ENCODE data around the gene FAM221B.

The FAM221B gene

DNA sequence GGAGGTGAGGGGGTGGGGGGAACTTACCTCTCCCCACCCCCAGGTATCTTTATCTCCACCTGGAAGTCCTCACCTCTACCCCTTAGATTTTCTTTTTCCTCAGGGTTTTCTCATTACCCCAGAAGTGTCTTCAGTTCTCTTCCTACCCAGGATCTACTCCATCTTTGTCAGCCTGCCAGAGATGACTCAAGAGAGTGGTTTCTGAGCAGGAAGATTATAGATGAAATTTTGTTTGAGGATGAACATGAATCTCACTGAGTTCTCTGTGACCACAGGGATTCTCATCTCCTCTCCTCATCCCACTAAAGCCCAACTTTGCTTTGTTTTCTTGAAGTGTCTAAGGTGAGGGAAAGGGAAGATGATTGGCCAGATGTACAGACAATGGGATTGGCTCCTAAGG is 8.5 kb downstream of the FAM221B start:
- DNase-seq (ENCODE audit: low read depth, low spot score) = no peak

DNA sequence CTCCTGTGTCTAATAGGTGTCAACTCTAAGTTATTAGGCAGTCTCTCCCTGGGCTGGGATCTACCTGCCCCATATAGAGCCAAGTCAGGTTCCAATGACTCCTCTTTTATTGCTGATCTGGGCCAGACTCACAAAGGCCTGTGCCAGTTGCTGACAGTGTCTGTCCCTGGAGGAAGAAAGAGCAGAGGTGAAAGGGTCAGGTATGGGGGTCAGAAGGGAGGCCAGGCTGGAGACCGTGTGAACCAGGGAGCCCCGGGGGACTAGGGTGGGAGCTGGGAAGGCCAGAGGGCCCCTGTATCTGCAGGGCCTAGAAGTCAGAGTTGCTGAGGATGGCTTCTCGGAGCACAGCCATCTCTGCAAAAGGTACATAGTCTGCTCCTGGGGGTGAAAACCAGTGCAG is 10.2 kb downstream of the FAM221B start:
- DNase-seq (ENCODE audit: low read depth, low spot score) = no peak

DNA sequence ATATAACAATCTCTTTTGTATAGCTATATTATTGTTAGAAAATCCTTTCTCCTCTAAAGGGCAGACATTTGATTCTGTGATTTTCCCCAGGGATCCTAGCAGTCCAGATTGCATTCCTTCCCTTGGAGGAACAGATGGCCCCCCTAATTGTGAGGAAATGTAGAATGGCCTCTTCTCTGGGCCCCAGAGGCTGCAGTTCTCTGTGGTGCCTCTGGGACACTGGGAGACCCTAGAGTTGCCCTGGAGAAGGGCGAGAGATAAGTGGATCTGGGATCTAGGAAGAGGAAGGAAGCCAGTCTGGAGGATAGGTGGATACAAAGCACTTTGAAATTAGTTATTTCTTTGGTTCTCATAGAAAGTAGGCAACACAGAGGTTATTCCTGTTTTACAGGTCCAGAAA is 11.8 kb downstream of the FAM221B start:
- DNase-seq (ENCODE audit: low read depth, low spot score) = no peak

DNA sequence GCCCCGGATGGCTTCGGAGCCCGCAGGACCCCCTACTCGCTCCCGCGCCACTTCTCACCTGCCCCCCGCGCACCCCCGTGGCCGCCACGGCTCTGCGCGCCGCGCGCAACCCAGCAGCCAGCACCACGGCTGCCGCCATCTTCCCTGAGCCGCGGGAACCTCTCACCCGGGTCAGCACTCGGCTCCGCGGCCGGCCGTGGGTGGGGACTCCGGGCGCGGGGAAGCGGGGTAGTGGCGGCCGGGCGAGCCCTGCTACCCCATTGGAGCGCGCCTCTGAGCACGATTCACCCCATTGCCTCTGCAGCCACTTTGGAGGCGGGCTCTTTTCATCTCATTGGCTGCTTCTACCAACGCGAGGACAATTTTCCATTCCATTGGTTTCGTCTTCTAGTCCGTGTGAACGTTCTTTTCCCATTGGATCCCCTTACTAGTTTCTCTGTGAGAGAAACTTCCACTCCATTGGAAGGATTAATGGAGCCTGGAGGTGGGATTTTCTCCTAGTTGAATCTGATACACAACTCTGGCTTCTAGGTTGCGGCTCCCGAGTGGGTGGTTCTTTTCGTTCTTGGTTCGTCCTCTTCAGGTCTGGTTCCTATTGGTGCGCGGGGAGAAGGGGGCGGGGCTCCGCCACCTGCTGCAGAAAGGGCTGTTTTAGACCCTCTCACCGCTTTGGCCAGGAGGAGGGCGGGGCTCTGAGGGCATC is 13.5 kb downstream of the FAM221B start, which contains the start of gene HINT2:
TSS of gene HINT2 (minus strand) at position 202 of the 703 bp plus-strand sequence. CDS start at position 139, 63 bp downstream.
- peak; percentile 92 for DNase-seq (ENCODE audit: low read depth, low spot score)

DNA sequence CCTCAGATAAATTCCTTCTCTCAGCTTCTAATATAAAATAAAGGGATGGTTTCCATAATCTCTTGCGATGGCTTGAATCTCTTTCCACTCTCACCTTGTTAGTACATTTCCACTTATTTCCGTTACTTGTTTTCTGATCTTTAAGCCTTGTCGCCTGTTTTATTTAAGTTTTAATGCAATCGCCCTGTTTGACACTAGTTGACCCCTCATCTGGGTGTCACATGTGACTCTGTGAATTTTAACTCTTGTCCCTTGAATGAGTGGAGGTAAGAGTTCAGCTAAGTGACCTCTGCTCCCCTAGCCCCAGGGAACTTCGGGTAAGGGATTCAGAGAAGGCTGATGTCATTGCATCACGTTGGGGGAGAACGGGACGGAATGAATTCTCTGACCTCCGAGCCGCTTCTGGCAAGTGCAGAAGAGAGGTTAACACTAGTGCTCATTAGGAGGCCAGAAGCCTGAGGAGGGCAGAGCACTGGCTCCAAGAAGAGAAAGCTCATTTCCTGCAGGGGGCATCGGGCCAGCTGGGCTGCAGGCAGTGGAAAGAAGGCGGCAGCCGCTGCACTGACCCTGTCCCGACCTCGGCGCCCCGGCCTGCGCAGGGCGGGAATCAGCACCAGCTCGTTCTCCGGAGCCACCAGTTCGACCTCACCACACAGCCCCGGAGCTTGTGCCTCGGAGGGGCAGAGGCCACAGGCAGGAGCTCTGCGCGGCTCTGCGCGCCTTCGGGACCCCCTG is 14.3 kb downstream of the FAM221B start:
- no peak for DNase-seq (ENCODE audit: low read depth, low spot score)

GRCh38 chr9:35813434-35814105 is 15.0 kb downstream of the FAM221B start:
- DNase-seq (ENCODE audit: low read depth, low spot score) = no peak

DNA sequence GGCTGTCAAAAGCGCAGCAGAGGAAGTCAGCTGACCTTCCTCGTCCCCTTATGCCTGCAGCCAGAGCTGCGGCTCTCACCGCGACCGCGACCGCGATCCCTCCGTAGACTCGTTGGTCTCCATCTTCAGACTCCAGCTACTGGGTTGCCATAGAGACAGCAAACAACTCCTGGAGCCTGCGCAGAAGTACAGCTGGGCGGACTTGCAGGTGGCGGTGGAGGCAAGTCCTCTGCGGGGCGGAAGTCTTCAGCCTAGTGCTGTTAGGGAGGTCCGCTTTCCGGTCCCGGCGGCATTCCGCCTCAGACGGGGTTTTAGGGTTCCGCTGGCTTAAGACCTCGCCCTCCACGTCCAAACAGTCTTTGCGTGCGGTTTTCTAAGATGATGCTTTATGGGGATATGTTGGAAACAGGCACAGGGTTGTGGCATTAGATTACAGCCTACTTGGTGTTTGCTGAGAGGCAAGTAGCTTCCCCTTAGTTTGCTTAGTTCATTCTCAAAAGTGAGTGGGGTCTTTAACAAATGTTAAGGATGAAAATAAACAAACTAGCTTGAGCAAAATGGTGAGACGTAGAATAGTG is 16.4 kb downstream of the FAM221B start, which contains the start of gene SPAG8:
TSS of gene SPAG8 (minus strand) at position 238 of the 578 bp plus-strand sequence. CDS start at position 123, 115 bp downstream.
- DNase-seq (ENCODE audit: low read depth, low spot score) = peak; percentile 95

GRCh38 chr9:35811381-35812024 is 17.0 kb downstream of the FAM221B start:
- no peak for DNase-seq (ENCODE audit: low read depth, low spot score)

- DNase-seq (ENCODE audit: low read depth, low spot score) = no peak
These were observed 18.4 kb downstream of the FAM221B start for GRCh38 chr9:35810122-35810521.

DNA sequence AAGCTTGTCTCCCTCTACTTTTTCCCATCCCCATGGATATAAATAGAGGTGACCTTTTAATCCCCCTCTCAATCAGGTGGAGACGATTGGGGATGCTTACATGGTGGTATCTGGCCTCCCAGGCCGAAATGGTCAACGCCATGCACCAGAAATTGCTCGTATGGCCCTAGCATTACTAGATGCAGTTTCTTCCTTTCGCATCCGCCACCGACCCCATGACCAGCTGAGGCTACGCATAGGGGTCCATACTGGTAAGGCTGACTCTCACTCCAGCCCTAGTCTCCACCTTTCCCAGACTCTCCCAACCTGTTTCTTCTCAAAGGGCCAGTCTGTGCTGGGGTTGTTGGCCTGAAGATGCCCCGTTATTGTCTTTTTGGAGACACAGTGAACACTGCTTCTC is 20.1 kb downstream of the FAM221B start:
- DNase-seq (ENCODE audit: low read depth, low spot score) = no peak

- DNase-seq (ENCODE audit: low read depth, low spot score) = no peak
These were observed 22.4 kb downstream of the FAM221B start for GRCh38 chr9:35806101-35806500.

DNA sequence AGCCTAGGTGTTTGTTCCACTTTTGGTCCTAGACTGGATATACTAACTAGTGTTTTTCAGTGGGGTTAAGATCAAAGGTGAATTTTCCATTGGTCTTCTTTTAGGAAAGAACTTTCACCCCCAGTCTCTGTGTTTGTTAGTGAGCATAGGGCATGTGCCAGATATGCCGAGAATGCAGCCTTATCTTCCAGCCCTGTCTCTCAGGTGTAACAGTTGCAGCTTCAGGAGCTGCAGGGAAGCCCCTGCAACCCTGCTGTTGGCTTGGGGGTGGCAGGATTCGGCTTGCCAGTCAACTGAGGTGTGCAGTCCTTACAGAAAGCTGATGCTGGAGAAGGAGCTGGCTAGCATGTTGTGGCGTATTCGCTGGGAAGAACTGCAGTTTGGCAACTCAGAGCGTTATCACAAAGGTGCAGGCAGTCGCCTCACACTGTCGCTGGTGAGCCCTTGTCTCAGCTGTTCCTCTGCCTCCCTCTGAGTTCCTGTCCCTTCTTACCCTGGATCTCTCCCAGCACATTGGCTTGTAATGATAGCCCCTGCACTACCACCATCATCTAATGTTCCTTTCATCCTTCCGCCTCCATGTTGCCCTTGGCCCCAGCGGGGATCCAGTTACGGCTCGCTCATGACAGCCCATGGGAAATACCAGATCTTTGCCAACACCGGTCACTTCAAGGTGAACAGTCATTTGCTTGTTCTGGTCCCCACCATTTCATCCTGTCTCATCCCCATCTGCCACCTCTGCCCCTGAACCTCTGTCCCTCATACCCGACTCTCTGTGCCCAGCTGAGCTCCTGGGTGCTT is 27.0 kb downstream of the FAM221B start:
- DNase-seq (ENCODE audit: low read depth, low spot score) = no peak

DNA sequence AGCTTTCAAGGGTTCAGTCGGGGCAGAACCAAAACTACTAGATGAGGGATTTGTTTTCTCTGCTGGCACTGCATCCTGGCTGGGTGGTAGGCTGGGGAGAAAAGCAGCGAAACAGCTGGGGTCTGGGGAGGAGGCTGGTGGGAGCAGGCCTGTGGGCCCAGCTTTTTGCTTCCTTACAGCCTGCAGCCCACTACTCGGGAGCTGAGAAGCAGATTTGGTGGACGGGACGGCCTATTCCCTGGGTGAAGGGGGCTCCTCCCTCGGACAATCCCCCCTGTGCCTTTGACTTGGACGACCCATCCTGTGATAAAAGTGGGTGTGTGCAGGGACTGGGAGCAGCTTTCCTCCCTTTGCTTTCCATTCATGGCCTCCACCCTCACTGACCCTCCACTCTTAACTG is 28.0 kb downstream of the FAM221B start:
- DNase-seq (ENCODE audit: low read depth, low spot score) = no peak

GRCh38 chr9:35798658-35799374 is 29.7 kb downstream of the FAM221B start:
- DNase-seq (ENCODE audit: low read depth, low spot score) = no peak

- DNase-seq (ENCODE audit: low read depth, low spot score) = no peak
These were observed 31.0 kb downstream of the FAM221B start for GRCh38 chr9:35797311-35798109.

DNA sequence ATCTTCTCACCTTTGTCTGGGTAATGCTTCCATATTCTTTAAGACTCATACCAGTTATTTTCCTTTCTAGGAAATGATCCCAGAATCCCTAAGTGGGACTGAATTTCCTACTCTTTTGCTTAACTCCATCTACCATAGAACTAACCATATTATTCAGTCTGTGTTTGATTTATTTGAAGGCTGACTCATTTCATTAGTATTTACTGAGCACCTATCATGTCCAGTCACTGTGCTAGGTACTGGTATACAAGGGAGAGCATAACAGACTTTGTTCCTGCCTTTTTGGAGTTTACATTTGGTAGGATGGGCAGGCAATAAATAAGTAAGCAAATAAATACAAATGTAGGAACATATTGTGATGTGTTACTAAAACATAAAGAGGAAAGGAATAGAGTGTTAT is 32.8 kb downstream of the FAM221B start:
- no peak for DNase-seq (ENCODE audit: low read depth, low spot score)

DNA sequence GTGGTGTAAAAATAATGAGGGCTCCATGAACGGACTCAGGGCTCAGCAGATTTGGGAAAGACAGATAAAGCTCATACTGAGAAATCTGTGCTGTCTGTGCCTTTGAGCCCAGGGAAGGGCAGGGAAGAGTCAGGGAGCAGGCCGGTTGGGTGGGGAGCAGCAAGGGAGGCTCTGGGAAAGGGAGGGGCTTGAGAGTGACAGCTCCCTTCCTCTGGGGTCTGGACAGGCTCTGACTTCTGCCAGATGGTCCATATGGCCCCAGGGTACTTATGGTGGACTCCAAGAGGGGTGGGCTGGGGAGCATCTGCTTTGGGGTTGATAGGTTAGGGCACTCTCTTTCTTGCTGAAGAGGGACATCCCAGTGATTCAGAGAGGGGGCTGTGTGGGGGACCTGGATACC is 35.1 kb downstream of the FAM221B start:
- DNase-seq (ENCODE audit: low read depth, low spot score) = no peak

GRCh38 chr9:35792826-35793225 is 35.7 kb downstream of the FAM221B start:
- no peak for DNase-seq (ENCODE audit: low read depth, low spot score)
